SK-MEL-5 (cell line): Measurements from ENCODE around the gene AGAP1. TPM values are rescaled to one million over a fixed set of nuclear protein-coding genes. Genes with fewer than 3 reads are reported as not detected.
"Not testable (repeated sequence)": the region's sequence is repeated elsewhere in the genome, so short reads cannot be mapped to it uniquely, and the experiment has no call there.

Source experiments
- DNase-seq: peaks from one replicate; pipeline ENCODE4 v3.0.0-alpha.2; 2016; ENCODE audit warnings: low read depth, low spot score
- in situ Hi-C: cut with HindIII; loops from 2 replicates; pipeline ENCODE4 v1.10.0; 2016; ENCODE audit warnings: low sequenced_read_pairs, high pct_unique_total_duplicates, low pct_unique_long_range_greater_than_20kb
- total RNA-seq: library from RNA; depleted of rRNA; stranded (reverse); fragments of >200 nt; shearing (Covaris generic); gene quantifications from 2 replicates; pipeline ENCODE4 v1.2.3, GENCODE V29; 2014

The AGAP1 gene
- total RNA-seq, 1 experiment from 2014 or later = 16.4 TPM

GRCh38 chr2:236052926-236053821 is 559.3 kb downstream of the AGAP1 start:
- in situ Hi-C loops = no loop called here
- no peak for DNase-seq

GRCh38 chr2:236054125-236054524 is 560.3 kb downstream of the AGAP1 start:
- DNase-seq = peak; percentile 57
- in situ Hi-C loops = no loop called here

DNA sequence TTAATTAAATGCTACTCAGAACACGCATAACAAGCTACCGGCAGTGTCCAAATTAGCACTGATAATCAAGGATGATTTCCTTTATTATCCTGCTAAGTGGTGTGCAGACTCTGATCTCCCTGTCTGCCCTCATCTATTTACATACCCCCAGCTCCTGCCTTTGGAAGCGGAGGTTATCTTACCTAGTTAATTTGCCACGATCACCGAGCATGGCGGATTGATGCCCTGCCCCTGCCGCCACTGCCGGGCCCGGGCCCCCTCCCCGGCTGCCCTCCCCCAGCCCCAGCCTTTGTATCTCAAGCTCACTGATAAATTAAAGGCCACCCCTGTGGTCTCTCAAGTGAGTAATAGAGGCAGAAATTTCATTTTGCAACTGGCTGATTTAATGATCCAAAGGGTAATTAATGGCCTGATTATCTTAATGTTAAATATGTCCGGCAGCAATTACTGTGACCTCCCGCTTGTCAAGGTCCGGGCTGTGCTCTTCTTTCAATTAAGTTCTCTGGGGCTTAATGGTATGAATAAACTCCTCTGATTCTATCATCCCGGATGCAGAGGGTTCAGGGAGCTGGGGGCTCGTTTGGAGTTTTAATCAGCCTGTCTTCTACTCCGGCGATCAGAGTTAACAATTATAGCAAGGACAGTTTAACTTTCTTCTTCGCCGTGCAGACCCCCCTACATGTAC is 560.9 kb downstream of the AGAP1 start:
- in situ Hi-C loops = no loop called here
- DNase-seq = no peak

DNA sequence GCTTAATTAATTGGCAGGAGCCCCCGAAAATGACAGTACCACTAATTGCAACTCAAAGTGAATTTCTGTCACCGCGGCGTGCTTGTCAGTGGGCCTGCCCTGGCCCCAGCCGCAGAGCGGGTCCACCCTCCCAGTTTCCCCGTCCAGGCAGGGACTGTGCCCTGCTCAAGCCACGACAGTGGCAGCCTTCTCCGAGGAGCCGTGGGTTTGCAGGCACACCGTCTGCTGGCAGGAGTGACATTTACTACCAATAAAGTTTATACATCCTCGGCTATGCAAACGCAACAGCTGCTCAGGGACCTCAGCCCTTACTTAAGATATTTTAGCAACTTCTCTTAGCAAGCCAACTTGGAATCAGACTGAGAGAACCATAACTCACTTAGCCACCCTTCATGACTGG is 561.6 kb downstream of the AGAP1 start:
- in situ Hi-C loops = no loop called here
- no peak for DNase-seq

DNA sequence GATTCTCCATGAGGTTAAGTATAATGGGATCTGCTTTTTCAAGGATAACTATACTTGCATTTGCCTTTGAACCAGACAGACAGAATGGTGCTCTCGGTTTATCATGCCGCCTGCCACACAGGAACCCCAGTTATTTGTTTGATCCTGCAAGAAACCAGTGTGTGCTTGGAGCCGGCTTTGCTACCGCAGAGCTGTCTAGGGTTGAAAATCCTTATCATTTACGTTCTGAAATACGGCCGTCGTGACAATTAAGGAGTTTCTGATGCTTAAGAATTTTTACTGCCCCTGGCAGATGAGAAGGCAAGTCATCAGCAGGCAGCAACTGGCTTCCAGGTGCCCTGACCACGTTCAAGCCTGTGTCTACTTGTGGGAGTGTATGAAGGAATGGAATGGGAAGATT is 562.3 kb downstream of the AGAP1 start:
- in situ Hi-C loops = no loop called here
- DNase-seq = no peak

- no peak for DNase-seq
- in situ Hi-C loops = no loop called here
These were observed 563.5 kb downstream of the AGAP1 start for GRCh38 chr2:236057375-236057774.

GRCh38 chr2:236061497-236061896 is 567.7 kb downstream of the AGAP1 start:
- in situ Hi-C loops = no loop called here

DNA sequence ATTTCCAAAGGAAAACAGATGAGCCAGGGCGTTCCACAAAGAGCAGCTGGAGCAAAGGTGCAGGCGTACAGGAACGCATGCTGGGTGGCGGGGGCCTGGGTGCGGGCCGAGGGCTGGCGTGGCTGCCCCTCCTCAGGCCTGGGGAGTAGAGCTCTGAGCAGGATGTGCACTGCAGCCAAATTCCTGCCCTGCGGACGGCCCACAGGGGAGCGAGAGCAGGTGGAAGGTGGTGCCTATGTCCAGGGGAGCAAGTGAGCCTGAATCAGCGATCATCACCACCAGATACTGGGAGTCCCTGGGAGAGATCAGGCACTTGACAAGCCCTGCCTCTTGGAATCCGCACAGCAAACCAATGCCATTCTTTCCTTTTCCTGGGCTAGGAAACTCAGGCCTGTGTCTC is 568.1 kb downstream of the AGAP1 start:
- no peak for DNase-seq
- in situ Hi-C loops = no loop called here

More at GRCh38 chr2:236061497-236061896, 567.7 kb downstream of the AGAP1 start:
- DNase-seq = no peak

GRCh38 chr2:236062806-236063205 is 569.0 kb downstream of the AGAP1 start:
- in situ Hi-C loops, DNase-seq: not testable (repeated sequence)

- in situ Hi-C loops = no loop called here
These were observed 570.2 kb downstream of the AGAP1 start for GRCh38 chr2:236063994-236064393.

GRCh38 chr2:236065314-236066160 is 571.7 kb downstream of the AGAP1 start:
- in situ Hi-C loops = no loop called here
- no peak for DNase-seq

More at GRCh38 chr2:236063994-236064393, 570.2 kb downstream of the AGAP1 start:
- no peak for DNase-seq

GRCh38 chr2:236070236-236070635 is 576.4 kb downstream of the AGAP1 start:
- no peak for DNase-seq
- in situ Hi-C loops = no loop called here

DNA sequence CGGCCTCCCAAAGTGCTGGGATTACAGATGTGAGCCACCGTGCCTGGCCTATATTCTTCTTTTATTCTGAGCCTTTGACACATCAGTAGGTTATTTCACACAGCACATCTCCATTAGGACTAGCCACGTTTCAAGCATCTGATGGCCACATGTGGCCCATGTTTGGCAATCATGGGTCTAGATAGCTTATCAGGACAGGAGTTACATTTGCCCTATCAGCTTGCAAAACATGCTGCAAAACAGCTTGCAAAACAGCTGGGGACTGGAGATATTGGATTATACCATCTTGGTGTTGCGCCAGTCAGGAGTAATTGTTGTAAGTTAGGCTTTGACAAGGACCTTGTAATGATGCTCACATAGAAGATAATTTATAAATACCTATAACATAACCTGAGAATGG is 579.4 kb downstream of the AGAP1 start:
- in situ Hi-C loops = no loop called here
- DNase-seq = no peak

GRCh38 chr2:236073867-236074655 is 580.2 kb downstream of the AGAP1 start:
- in situ Hi-C loops = no loop called here
- DNase-seq = no peak

DNA sequence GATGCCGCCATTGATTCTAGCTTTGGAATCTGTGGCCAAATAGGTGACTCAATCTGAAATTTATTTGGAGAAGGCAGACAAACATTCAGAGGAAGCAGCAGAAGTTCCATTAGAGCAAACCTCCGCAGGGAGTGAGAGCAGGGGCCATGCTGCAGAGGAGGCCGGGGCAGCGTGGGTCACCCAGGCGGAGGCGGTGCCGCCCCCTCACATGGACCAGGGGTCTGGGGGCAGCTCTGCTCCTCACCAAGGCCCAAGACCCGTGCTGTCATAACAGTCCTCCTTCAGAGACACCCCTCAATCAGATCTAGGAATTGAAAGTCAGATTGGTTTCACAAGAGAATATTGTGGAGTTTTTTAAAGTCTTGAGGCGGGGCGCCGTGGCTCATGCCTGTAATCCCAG is 582.0 kb downstream of the AGAP1 start:
- no peak for DNase-seq
- in situ Hi-C loops = no loop called here

DNA sequence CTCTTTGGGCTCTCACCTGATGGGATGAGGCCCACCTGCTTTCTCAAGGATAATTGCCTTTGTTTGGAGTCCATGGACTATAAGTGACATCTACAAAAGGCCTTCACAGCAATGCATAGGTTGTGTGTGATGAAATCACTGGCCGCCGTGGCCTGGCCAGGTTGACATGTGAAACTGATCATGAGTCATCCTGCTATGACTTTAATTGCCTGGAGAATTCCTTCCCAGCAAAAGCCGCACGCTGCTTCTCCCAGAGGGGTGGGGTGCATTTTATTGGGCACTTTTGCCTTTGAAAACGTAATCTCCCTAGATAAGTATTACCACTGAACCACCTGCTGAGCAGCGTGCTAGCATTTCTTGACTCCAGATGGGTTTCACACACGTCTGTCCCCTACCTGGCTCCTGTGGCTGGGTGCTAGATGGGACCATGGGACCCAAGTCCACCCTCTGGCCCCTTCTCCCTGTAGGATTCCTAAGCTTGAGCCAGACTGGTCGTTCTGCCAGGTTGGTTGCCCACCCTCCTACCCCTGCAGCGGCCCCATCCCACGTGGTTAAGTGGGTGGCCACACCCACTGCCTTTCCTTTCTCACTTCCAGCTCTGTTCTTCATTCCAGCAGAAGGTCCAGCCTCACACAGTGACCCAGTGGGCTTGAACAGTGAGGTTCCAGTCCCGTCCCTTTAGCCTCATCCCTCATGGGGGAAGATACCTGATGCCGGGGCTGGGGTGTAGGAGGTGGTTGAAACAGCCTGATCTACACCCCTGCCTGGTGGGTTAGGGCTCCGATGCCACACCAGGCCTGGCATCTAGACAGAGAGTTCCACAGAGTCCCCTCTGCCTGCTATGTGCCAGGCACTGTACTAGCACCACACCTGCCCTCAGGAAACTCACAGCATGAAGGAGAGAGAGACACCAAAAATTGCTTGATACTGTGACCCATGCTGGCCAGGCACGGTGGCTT is 584.7 kb downstream of the AGAP1 start:
- no peak for DNase-seq
- in situ Hi-C loops = no loop called here
